HepG2 (cell line): ENCODE measurements around the gene AGBL3. TPM values are rescaled to one million over a fixed set of nuclear protein-coding genes. Genes with fewer than 3 reads are reported as not detected.

Experiments used
- ATF3 ChIP-seq: sonication (generic); formaldehyde crosslinking; IDR thresholded peaks from 2 replicates; pipeline ENCODE4 v1.4.0; 2020; ENCODE audit warnings: missing genetic modification reagents
- CEBPZ ChIP-seq: IDR thresholded peaks from 2 replicates; pipeline ENCODE4 v1.6.1; 2012; ENCODE audit warnings: low read length, improper control_type of control experiment
- DMAP1 ChIP-seq: IDR thresholded peaks from 2 replicates; pipeline ENCODE4 v1.6.1; 2016
- E2F2 ChIP-seq: sonication (generic); formaldehyde crosslinking; IDR thresholded peaks from 2 replicates; pipeline ENCODE4 v1.4.0; 2020; ENCODE audit warnings: missing genetic modification reagents, borderline replicate concordance
- ELF4 ChIP-seq: sonication (generic); formaldehyde crosslinking; IDR thresholded peaks from 2 replicates; pipeline ENCODE4 v1.5.0; 2020; ENCODE audit warnings: missing genetic modification reagents, mild to moderate bottlenecking, moderate library complexity, borderline replicate concordance
- HIVEP1 ChIP-seq: sonication (generic); formaldehyde crosslinking; IDR thresholded peaks from 2 replicates; pipeline ENCODE4 v1.4.0; 2020; ENCODE audit warnings: mild to moderate bottlenecking, missing genetic modification reagents
- PAWR ChIP-seq: sonication (generic); formaldehyde crosslinking; IDR thresholded peaks from 2 replicates; pipeline ENCODE4 v1.4.0; 2020; ENCODE audit warnings: missing genetic modification reagents, mild to moderate bottlenecking, borderline replicate concordance
- POLR2AphosphoS5 ChIP-seq: IDR thresholded peaks from 2 replicates; pipeline ENCODE4 v1.6.1; 2012; ENCODE audit warnings: low read depth, low read length
- SIX1 ChIP-seq: sonication (generic); formaldehyde crosslinking; IDR thresholded peaks from 2 replicates; pipeline ENCODE4 v1.4.0; 2020; ENCODE audit warnings: missing genetic modification reagents, borderline replicate concordance
- TRIM24 ChIP-seq: sonication (generic); formaldehyde crosslinking; IDR thresholded peaks from 2 replicates; pipeline ENCODE4 v1.8.0; 2022; ENCODE audit warnings: mild to moderate bottlenecking, missing genetic modification reagents
- U2AF2 ChIP-seq: fragments of 200-400 bp; formaldehyde crosslinking; IDR thresholded peaks from 2 replicates; pipeline ENCODE4 v1.6.1; 2017; ENCODE audit warnings: low read depth, mild to moderate bottlenecking, low read length
- ZFAT ChIP-seq: sonication (generic); formaldehyde crosslinking; conservative IDR thresholded peaks from 2 replicates; pipeline ENCODE4 v1.8.1; 2023; ENCODE audit warnings: missing genetic modification reagents, inconsistent platforms
- ZMAT3 ChIP-seq: sonication (generic); formaldehyde crosslinking; conservative IDR thresholded peaks from 2 replicates; pipeline ENCODE4 v1.7.0; 2021; ENCODE audit warnings: missing genetic modification reagents
- ZNF10 ChIP-seq: sonication (generic); formaldehyde crosslinking; IDR thresholded peaks from 2 replicates; pipeline ENCODE4 v1.4.0; 2020; ENCODE audit warnings: mild to moderate bottlenecking, low read depth, missing genetic modification reagents, borderline replicate concordance
- ZNF841 ChIP-seq: sonication (generic); formaldehyde crosslinking; IDR thresholded peaks from 2 replicates; pipeline ENCODE4 v1.8.1; 2023; ENCODE audit warnings: missing genetic modification reagents, borderline replicate concordance
- ZNF883 ChIP-seq: sonication (generic); formaldehyde crosslinking; IDR thresholded peaks from 2 replicates; pipeline ENCODE4 v1.5.1; 2020; ENCODE audit warnings: mild to moderate bottlenecking, missing genetic modification reagents; ENCODE audit errors: not compliant biosample characterization
- polyA plus RNA-seq, 8 experiments: library from polyadenylated mRNA; depleted of rRNA in 3 of 8; stranded (reverse) in 7 of 8; unstranded in 1 of 8; fragments of >200 nt; fragmentation: Illumina TruSeq in 4 of 8; extraction: Trizol in 4 of 8; gene quantifications; 2 replicates each; pipeline versions ENCODE4 v1.2.1 to v1.2.3, GENCODE V29; 2011 to 2016; ENCODE audit warnings: low read depth in 4 of 8, missing spikeins in 1 of 8, mixed read lengths in 1 of 8; ENCODE audit not compliant: insufficient read depth in 1 of 8
- total RNA-seq, 5 experiments: library from RNA; depleted of rRNA; stranded (reverse); fragments of >200 nt; fragmentation: Illumina TruSeq; extraction: Trizol; gene quantifications; 2 replicates each; pipeline ENCODE4 v1.2.3, GENCODE V29; 2016; ENCODE audit warnings: low read depth in 1 of 5
- TF ChIP-seq, protein P1 (sequence below), 2 experiments: sonication (generic) in 1 of 2; formaldehyde crosslinking in 1 of 2; IDR thresholded peaks; 2 replicates each; pipeline versions ENCODE4 v1.4.0 to v1.6.1; 2018 to 2020; ENCODE audit warnings: missing genetic modification reagents in 2 of 2, borderline replicate concordance in 1 of 2, low read depth in 1 of 2, mild to moderate bottlenecking in 1 of 2, missing biosample characterization in 1 of 2
- TF ChIP-seq, protein P2 (sequence below): sonication (generic); formaldehyde crosslinking; IDR thresholded peaks from 2 replicates; pipeline ENCODE4 v1.5.1; 2020; ENCODE audit warnings: missing genetic modification reagents, mild to moderate bottlenecking, borderline replicate concordance
- TF ChIP-seq, protein P3 (sequence below): sonication (generic); formaldehyde crosslinking; IDR thresholded peaks from 2 replicates; pipeline ENCODE4 v1.4.0; 2020; ENCODE audit warnings: missing genetic modification reagents

Gene AGBL3
- total and polyA plus RNA-seq, 2 of the 13 experiments (the other 11 are each of a cell fraction or from before 2014, with no cell fraction given) = 2.2 to 7.2 TPM

- TF ChIP-seq, protein P1, sequence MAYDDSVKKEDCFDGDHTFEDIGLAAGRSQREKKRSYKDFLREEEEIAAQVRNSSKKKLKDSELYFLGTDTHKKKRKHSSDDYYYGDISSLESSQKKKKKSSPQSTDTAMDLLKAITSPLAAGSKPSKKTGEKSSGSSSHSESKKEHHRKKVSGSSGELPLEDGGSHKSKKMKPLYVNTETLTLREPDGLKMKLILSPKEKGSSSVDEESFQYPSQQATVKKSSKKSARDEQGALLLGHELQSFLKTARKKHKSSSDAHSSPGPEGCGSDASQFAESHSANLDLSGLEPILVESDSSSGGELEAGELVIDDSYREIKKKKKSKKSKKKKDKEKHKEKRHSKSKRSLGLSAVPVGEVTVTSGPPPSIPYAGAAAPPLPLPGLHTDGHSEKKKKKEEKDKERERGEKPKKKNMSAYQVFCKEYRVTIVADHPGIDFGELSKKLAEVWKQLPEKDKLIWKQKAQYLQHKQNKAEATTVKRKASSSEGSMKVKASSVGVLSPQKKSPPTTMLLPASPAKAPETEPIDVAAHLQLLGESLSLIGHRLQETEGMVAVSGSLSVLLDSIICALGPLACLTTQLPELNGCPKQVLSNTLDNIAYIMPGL (CRISPR knock-in tag; IDR thresholded peaks at IDR 0.05; ENCODE audit: borderline replicate concordance in 1 of 2, low read depth in 1 of 2) = peak; percentile 15 to 55; a peak in 1 of 4 replicates
- TF ChIP-seq U2AF2 (no peak), ELF4 (CRISPR knock-in tag) (no peak), ATF3 (no peak), ZFAT (CRISPR knock-in tag) (no peak), ZNF841 (CRISPR knock-in tag) (no peak), DMAP1 (CRISPR knock-in tag) (peak; percentile 56; the same call in 1 of the 2 replicates), ZNF10 (no peak), ZNF883 (CRISPR knock-in tag) (no peak), PAWR (CRISPR knock-in tag) (no peak), HIVEP1 (CRISPR knock-in tag) (no peak), TRIM24 (CRISPR knock-in tag) (no peak), CEBPZ (no peak), ZMAT3 (no peak; the same call in 1 of the 2 replicates), E2F2 (CRISPR knock-in tag) (no peak), SIX1 (CRISPR knock-in tag) (peak; percentile 65; the same call in 1 of the 2 replicates), POLR2AphosphoS5 (peak; percentile 37; the same call in 1 of the 2 replicates)
- TF ChIP-seq, protein P2, sequence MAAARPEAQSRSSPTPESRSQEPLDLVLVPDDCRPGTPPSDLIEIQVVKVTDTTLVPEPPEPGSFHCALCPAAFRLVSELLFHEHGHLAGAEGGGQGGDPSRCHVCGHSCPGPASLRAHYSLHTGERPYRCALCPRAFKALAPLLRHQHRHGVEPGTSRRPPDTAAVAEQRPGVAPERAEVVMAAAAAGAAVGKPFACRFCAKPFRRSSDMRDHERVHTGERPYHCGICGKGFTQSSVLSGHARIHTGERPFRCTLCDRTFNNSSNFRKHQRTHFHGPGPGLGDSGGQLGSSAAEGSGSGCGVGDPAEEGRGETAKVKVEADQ = no peak
- TF ChIP-seq, protein P3, sequence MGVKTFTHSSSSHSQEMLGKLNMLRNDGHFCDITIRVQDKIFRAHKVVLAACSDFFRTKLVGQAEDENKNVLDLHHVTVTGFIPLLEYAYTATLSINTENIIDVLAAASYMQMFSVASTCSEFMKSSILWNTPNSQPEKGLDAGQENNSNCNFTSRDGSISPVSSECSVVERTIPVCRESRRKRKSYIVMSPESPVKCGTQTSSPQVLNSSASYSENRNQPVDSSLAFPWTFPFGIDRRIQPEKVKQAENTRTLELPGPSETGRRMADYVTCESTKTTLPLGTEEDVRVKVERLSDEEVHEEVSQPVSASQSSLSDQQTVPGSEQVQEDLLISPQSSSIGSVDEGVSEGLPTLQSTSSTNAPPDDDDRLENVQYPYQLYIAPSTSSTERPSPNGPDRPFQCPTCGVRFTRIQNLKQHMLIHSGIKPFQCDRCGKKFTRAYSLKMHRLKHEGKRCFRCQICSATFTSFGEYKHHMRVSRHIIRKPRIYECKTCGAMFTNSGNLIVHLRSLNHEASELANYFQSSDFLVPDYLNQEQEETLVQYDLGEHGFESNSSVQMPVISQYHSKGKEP (CRISPR knock-in tag) = no peak
These were observed 5.4 kb downstream of the AGBL3 start (continued) for GRCh38 chr7:134991469-134992339.
